ENCODE data around the gene MOB3A. TPM values are rescaled to one million over a fixed set of nuclear protein-coding genes. Genes with fewer than 3 reads are reported as not detected.

MOB3A gene
- polyA plus RNA-seq, 1 donor from 2014 or later: 136 TPM

- H3K27me3 Mint-ChIP-seq: peaks cover 3% of the 10 kb centered on the region
- H3K4me3 Mint-ChIP-seq: peak overlapping the region; percentile 74 to 90 (median 82)
- no peaks in the 10 kb centered on the region for H3K36me3 Mint-ChIP-seq
- peak overlapping the region; percentile 98 to 99 (median 98) for H3K27ac Mint-ChIP-seq
- H3K9me3 Mint-ChIP-seq: no peaks in the 10 kb centered on the region
- H3K4me1 Mint-ChIP-seq: peaks cover 17 to 37% (median 25%) of the 10 kb centered on the region in 3 donors
Measured at GRCh38 chr19:2055931-2056836, 39.9 kb downstream of the MOB3A start.

- Mint-ChIP-seq H3K4me3 (peak overlapping the region; percentile 74 to 90 (median 82)), H3K27ac (peak overlapping the region; percentile 98 to 99 (median 98)), H3K27me3 (peaks cover 3% of the 10 kb centered on the region), H3K36me3 (peaks cover under 1% of the 10 kb centered on the region), H3K4me1 (peaks cover 17 to 32% (median 25%) of the 10 kb centered on the region in 3 donors), H3K9me3 (no peaks in the 10 kb centered on the region)
Measured at GRCh38 chr19:2054763-2055162, 41.4 kb downstream of the MOB3A start.

GRCh38 chr19:2053601-2054389 lies 42.3 kb downstream of the MOB3A start:
- Mint-ChIP-seq H3K9me3 (no peaks in the 10 kb centered on the region), H3K36me3 (peaks cover 3% of the 10 kb centered on the region), H3K27ac (peak overlapping the region; percentile 98 to 99 (median 98)), H3K4me3 (peak overlapping the region; percentile 21 to 81 (median 72)), H3K27me3 (peaks cover 3% of the 10 kb centered on the region), H3K4me1 (peaks cover 17 to 31% (median 30%) of the 10 kb centered on the region in 3 donors)

DNA sequence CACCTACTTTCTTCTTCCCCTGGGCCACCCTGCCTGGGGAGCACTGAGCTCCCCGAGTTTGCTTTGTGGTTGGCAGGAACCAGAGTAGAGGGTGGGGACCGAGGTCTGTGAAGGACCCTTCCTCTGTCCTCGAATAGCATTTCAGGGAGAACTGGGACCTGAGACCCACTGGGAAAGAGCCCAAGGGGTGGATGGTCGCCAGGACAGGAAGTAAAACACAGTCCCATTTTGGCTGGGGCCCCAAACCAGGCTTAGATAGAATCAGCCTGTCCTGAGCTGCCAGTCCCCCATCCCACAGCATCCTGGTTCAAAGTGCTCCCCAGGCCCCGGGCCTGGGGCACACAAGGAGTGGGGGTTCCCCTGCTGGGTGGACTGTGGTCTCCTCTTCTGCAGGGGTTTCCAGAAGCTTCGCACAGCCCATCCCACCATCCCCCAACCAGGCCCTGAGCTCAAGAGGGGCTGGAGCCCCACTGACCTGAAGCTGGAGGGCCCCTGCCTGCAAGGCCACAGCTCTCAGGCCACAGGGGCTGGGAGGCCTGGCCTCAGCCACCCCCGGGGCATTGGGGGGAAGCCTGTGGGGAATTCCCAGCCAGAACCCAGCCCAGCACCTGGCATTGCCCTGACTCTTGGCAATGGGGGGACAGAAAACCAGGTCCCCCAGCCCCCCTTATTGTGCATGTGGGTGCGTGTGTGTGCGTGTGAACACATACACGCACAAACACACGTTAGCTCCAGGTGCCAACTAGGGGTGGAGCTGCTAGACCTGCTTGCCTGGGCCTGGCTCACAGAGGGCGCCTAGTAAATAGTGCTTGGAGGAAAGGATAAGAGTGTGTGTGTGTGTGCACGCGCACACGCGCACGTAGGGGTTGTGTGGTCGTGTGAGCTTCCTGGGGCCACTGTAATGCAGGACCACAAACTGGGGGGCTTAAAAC lies 44.1 kb downstream of the MOB3A start:
- Mint-ChIP-seq H3K27ac (peak overlapping the region; percentile 99), H3K27me3 (peaks cover 3% of the 10 kb centered on the region), H3K36me3 (peaks cover 4% of the 10 kb centered on the region), H3K4me3 (peak overlapping the region; percentile 73 to 93 (median 86)), H3K4me1 (peaks cover 17 to 29% (median 27%) of the 10 kb centered on the region in 3 donors), H3K9me3 (no peaks in the 10 kb centered on the region)

GRCh38 chr19:2050991-2051772 lies 44.9 kb downstream of the MOB3A start, which contains the start of gene MKNK2:
TSS of gene MKNK2 (minus strand) at chr19:2051244. CDS start at chr19:2050851, 393 bp downstream.
- Mint-ChIP-seq H3K36me3 (peaks cover 4% of the 10 kb centered on the region), H3K27ac (peak within 1 kb of the TSS; percentile 99), H3K4me1 (peaks cover 17 to 30% (median 28%) of the 10 kb centered on the region in 3 donors), H3K9me3 (no peaks in the 10 kb centered on the region), H3K27me3 (peaks cover 3% of the 10 kb centered on the region), H3K4me3 (peak within 1 kb of the TSS; percentile 86 to 97 (median 94))

GRCh38 chr19:2050349-2050990 lies 45.7 kb downstream of the MOB3A start:
- H3K27me3 Mint-ChIP-seq: peaks cover under 1% of the 10 kb centered on the region
- peak overlapping the region; percentile 86 to 97 (median 94) for H3K4me3 Mint-ChIP-seq
- H3K36me3 Mint-ChIP-seq: peaks cover 4% of the 10 kb centered on the region
- H3K9me3 Mint-ChIP-seq: no peaks in the 10 kb centered on the region
- H3K27ac Mint-ChIP-seq: peak overlapping the region; percentile 94 to 99 (median 97)
- peaks cover 14 to 26% (median 25%) of the 10 kb centered on the region in 3 donors for H3K4me1 Mint-ChIP-seq

- H3K4me1 Mint-ChIP-seq: peaks cover 11 to 23% (median 21%) of the 10 kb centered on the region in 3 donors
- no peaks in the 10 kb centered on the region for H3K9me3 Mint-ChIP-seq
- no peaks in the 10 kb centered on the region for H3K27me3 Mint-ChIP-seq
- peak overlapping the region; percentile 86 to 97 (median 94) for H3K4me3 Mint-ChIP-seq
- peaks cover 4% of the 10 kb centered on the region for H3K36me3 Mint-ChIP-seq
- peak overlapping the region; percentile 94 to 99 (median 97) for H3K27ac Mint-ChIP-seq
Measured at GRCh38 chr19:2049741-2050348, 46.3 kb downstream of the MOB3A start.

DNA sequence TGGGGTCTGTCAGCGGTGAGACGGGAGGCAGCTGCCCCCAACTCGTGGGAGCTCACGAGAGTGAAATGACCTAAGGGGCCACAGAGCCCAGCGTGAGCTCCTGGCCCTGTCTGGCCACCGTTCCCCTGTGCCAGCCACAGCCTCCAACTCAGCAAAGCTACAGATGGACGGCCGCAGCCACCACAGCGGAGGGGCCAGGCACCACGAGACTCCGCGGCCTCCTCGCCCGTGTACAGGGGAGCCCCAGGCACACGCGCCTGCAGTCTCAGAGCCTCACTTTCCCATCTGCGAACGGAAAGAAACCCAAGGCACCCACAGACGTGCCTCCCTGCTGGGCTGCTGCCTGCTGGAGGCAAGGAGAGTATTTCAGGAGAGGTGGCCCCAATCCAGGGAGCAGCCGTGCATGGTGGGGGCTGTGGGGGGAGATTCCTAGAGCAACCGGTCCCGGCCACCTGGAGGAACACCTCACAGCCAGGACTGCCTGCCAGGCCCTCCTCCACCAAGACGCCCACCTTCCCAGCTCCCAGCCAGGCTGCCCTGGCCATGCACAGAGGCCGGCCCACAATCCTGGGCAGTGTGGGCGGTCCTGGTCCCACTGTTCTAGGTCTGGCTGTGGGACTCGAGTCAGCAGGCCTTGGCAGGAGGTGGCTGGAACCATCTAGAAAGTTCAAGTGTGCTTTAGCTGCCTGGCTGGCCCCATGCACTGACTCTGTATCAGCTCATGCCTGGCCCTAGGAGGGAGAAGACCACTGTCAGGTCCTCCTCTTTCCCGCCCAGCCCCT lies 47.0 kb downstream of the MOB3A start:
- Mint-ChIP-seq H3K4me3 (peak overlapping the region; percentile 86 to 97 (median 94)), H3K27ac (peak overlapping the region; percentile 94 to 99 (median 97)), H3K36me3 (peaks cover 4% of the 10 kb centered on the region), H3K27me3 (no peaks in the 10 kb centered on the region), H3K4me1 (peaks cover 11 to 22% (median 18%) of the 10 kb centered on the region in 3 donors), H3K9me3 (no peaks in the 10 kb centered on the region)

GRCh38 chr19:2048104-2048958 lies 47.8 kb downstream of the MOB3A start:
- H3K4me1 Mint-ChIP-seq: peaks cover 20 to 27% (median 25%) of the 10 kb centered on the region in 3 donors
- H3K4me3 Mint-ChIP-seq: peak overlapping the region; percentile 86 to 97 (median 94)
- peak overlapping the region in 2 of 3 donors; percentile 87 to 97 for H3K27ac Mint-ChIP-seq
- H3K9me3 Mint-ChIP-seq: no peaks in the 10 kb centered on the region
- H3K27me3 Mint-ChIP-seq: no peaks in the 10 kb centered on the region
- peaks cover 6% of the 10 kb centered on the region for H3K36me3 Mint-ChIP-seq

DNA sequence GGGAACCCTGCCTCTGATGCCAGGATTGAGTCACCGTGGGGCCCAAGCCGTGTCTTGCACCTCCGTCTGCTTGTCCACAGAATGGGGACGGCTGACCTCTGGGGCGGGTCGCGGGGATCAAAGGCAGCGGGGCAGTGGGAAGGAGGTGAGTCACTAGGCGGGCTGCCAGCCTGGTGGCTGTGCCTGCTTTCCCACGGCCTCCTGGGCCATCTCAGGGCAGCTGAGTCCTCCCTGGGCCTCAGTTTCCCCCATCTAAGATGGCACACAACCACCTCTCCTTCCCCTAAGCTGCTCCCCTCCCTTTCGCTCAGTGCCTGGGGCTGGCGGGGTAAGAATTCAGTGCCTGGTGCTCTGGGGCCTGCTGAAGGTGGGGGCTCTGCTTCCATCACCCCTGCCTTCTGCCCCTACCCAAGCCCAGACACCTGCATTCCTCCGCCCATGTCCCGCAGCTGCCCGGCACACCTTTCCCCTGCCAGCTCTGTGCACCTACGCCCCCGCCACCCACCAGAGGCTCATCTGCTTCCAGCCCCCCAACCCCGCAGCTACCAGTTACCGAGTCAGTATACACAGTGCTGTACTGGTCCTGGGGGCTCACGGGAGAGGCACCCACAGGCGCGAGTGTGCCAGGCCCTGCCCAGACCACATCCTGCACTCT lies 48.5 kb downstream of the MOB3A start:
- Mint-ChIP-seq H3K4me3 (peak overlapping the region in 3 of 4 donors; percentile 34 to 97 (median 92)), H3K36me3 (peaks cover 6% of the 10 kb centered on the region), H3K27me3 (no peaks in the 10 kb centered on the region), H3K27ac (peak overlapping the region; percentile 76 to 97 (median 87)), H3K4me1 (peaks cover 19 to 28% (median 27%) of the 10 kb centered on the region in 3 donors), H3K9me3 (no peaks in the 10 kb centered on the region)

DNA sequence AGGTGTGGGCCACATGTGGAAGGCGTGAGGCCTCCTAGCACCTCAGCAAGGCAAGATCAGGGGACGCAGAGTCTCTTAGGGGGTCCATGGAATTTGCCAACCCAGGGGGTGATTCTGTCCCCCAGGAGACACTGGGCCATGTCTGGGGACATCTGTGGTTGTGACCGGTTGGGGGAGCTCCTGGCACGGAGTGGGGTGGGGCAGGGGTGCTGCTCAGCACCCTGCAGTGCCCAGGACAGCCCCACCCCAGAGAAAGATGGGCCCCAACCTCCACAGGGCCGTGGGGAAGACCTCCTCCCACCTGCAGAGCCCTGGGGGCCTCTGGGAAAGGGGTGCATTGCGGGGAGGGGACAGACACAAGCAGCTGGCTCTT lies 49.1 kb downstream of the MOB3A start:
- Mint-ChIP-seq H3K9me3 (no peaks in the 10 kb centered on the region), H3K27me3 (no peaks in the 10 kb centered on the region), H3K4me3 (peak overlapping the region in 3 of 4 donors; percentile 33 to 97 (median 92)), H3K27ac (peak overlapping the region; percentile 59 to 97 (median 76)), H3K36me3 (peaks cover 6% of the 10 kb centered on the region), H3K4me1 (peaks cover 15 to 25% (median 25%) of the 10 kb centered on the region in 3 donors)
